Heart right ventricle (tissue), 16 donors: ENCODE results near the gene IL1RN. TPM values are rescaled to one million over a fixed set of nuclear protein-coding genes. Genes with fewer than 3 reads are reported as not detected.

ENCODE experiments used
- ATAC-seq, 8 donors: fragments of 200-7000 bp; cut with Tn5 transposase; one replicate each; pipeline ENCODE4 v1.9.1; 2020; ENCODE audit warnings: mild to moderate bottlenecking in 8 of 8, moderate library complexity in 8 of 8, moderate number of reproducible peaks in 1 of 8
- DNase-seq, 2 donors: peaks; one replicate each; pipeline ENCODE4 v3.0.0-alpha.2; 2020
- H3K27ac ChIP-seq, 10 donors: fragments of 200-600 bp; sonication (generic) in 2 of 10; one replicate each; pipeline versions ENCODE4 v1.5.0 to v1.8.0; 2020 to 2022; ENCODE audit warnings: mild to moderate bottlenecking in 3 of 10
- H3K27me3 ChIP-seq, 7 donors: fragments of 200-600 bp; one replicate each; pipeline ENCODE4 v1.8.0; 2021 to 2022; ENCODE audit warnings: mild to moderate bottlenecking in 2 of 7
- H3K36me3 ChIP-seq, 9 donors: fragments of 200-600 bp; sonication (generic) in 1 of 9; one replicate each; pipeline versions ENCODE4 v1.5.0 to v1.8.0; 2020 to 2022; ENCODE audit warnings: mild to moderate bottlenecking in 2 of 9
- H3K4me1 ChIP-seq, 9 donors: fragments of 200-600 bp; sonication (generic) in 1 of 9; one replicate each; pipeline versions ENCODE4 v1.5.0 to v1.8.0; 2020 to 2022; ENCODE audit warnings: mild to moderate bottlenecking in 4 of 9
- H3K4me3 ChIP-seq, 10 donors: fragments of 200-600 bp; sonication (generic) in 2 of 10; one replicate each; pipeline versions ENCODE4 v1.5.0 to v1.8.0; 2020 to 2022; ENCODE audit warnings: mild to moderate bottlenecking in 7 of 10, moderate library complexity in 2 of 10
- H3K9me3 ChIP-seq, 11 donors: fragments of 200-600 bp in 10 of 11; sonication (generic) in 2 of 11; one replicate each; pipeline versions ENCODE4 v1.5.0 to v1.8.0; 2013 to 2022; ENCODE audit warnings: mild to moderate bottlenecking in 2 of 11, control low read depth in 1 of 11, moderate library complexity in 1 of 11
- WGBS, 2 donors: extraction: QIAGEN DNeasy Blood & Tissue Kit; methylation state at CpG; one replicate each; pipeline ENCODE4 v1.1.7; 2013; ENCODE audit warnings: inconsistent platforms in 1 of 2; 5-methylcytosine and 5-hydroxymethylcytosine counted together
- intact Hi-C, 10 donors: fragments of 100-400 bp; cut with DNase I; formaldehyde crosslinking; loops; one replicate each; pipeline versions ENCODE4 v1.11.1 to v1.14.2; 2022
- polyA plus RNA-seq, 2 donors: library from polyadenylated mRNA; stranded (reverse); fragments of 200-250 nt; gene quantifications; one replicate each; pipeline ENCODE4 v1.2.3, GENCODE V29; 2013
- total RNA-seq, 10 donors: library from RNA; stranded (reverse); fragmentation: NEBNext Ultra II Directional in 3 of 10; extraction: Animal tissue kit (Norgen Biotek cat#: 25700) in 3 of 10; gene quantifications; one replicate each; pipeline versions ENCODE4 v1.2.1 to v1.2.4, GENCODE V29; 2021 to 2023
- TF ChIP-seq, protein P1 (sequence below), 9 donors: fragments of 200-600 bp; sonication (generic) in 2 of 9; IDR thresholded peaks; one replicate each; pipeline versions ENCODE4 v1.5.0 to v1.8.0; 2021 to 2022; ENCODE audit warnings: antibody characterized with exemption in 9 of 9, mild to moderate bottlenecking in 5 of 9, moderate library complexity in 1 of 9
- donor health status: Arrhythmogenic right ventricular cardiomyopathy.
- donor health status: ischemic (EF 13 %, LVEDD 7.1; RV severe dilation, severe dysfunction).
- donor health status: healthy with polysubstance abuse.
- donor health status: DM: no; HTN: yes; CAD: no.
- donor health status: DM: no; HTN: no; CAD: no.
- donor health status: ischemic (EF 25% LVEDD 6.9; RV normal size, moderate dysfunction).
- donor health status: ischemic (EF 25% LVEDD 5.7; RV mildly dilated, moderate dysfunction).
- donor health status: healthy.
- donor health status: DM: yes; HTN: yes; CAD: no.
- donor health status: Ischemic cardiomyopathy.
- donor health status: ischemic (EF 35%, LVEDD 5.7; RV mildly dilated, moderate dysfunction).
- donor health status: nonischemic (EF 11% LVEDD 7.7; RV severe dilation, severe dysfunction).
- donor health status: DM: yes; HTN: yes; CAD: no.
- donor health status: PGD.
- donor health status: ischemic (EF 29% LVEDD 5.4; RV normal size, mild dysfunction).
- donor health status: nonischemic (EF 23%, LVEDD 6.1; RV moderate dilation, normal function).

The IL1RN gene
- total and polyA plus RNA-seq, 12 donors, result 0.22 to 9.2 (median 0.85) TPM; not detected in 2

DNA sequence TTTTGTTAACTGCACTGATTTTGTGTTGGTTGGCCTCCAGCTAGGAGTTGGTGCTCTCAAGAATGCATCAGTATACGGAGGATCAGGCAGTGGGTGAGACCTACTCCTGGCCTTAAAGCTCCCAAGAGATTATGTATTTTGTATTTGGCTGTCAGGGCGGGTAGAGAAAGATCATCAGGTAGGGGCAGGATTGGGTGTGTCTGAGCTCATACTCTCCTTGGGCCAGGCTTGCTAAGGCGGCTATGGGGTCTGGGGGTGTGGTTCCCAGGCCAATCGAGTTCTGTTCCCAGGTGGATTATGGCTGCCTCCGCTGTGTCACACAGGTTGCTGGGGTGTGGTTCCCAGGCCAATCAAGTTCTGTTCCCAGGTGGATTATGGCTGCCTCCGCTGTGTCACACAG, 28.9 kb upstream of the IL1RN start:
- ATAC-seq (no peak), DNase-seq (no peak)
- Histone ChIP-seq H3K36me3 (no peaks in the 10 kb centered on the region), H3K9me3 (peaks cover 0 to 19% (median 0%) of the 10 kb centered on the region in 11 donors), H3K4me1 (peaks cover 0 to 4% (median 0%) of the 10 kb centered on the region in 9 donors), H3K27me3 (peaks cover 0 to 4% (median 0%) of the 10 kb centered on the region in 7 donors), H3K27ac (no peak overlapping the region), H3K4me3 (no peak overlapping the region)
- WGBS, 2 donors, result 91% methylated on average over 6 of the region's 6 CpGs
- TF ChIP-seq, protein P1, sequence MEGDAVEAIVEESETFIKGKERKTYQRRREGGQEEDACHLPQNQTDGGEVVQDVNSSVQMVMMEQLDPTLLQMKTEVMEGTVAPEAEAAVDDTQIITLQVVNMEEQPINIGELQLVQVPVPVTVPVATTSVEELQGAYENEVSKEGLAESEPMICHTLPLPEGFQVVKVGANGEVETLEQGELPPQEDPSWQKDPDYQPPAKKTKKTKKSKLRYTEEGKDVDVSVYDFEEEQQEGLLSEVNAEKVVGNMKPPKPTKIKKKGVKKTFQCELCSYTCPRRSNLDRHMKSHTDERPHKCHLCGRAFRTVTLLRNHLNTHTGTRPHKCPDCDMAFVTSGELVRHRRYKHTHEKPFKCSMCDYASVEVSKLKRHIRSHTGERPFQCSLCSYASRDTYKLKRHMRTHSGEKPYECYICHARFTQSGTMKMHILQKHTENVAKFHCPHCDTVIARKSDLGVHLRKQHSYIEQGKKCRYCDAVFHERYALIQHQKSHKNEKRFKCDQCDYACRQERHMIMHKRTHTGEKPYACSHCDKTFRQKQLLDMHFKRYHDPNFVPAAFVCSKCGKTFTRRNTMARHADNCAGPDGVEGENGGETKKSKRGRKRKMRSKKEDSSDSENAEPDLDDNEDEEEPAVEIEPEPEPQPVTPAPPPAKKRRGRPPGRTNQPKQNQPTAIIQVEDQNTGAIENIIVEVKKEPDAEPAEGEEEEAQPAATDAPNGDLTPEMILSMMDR (IDR thresholded peaks at IDR 0.05), result no peak
- intact Hi-C loops, result no loop called here

DNA sequence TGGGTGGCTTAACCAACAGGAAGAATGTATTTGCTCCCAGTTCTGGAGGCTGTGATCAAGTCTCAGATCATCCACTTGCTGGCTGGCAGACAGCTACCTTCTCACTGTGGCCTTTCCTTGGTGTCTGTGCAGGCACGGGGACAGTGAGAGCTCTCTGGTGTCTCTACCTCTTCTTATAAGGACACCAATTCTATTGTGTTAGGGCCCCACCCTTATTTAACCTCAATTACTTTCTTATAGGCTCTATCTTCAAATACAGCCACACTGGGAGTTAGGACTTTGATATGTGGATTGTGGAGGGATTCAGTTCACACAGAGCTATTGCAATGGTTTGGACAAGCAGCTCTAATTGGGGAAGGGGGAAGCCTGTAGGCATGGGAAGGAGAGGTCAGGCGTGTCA, 25.3 kb upstream of the IL1RN start:
- peaks cover 0 to 10% (median 0%) of the 10 kb centered on the region in 9 donors for H3K4me1 ChIP-seq
- peaks cover 0 to 7% (median 0%) of the 10 kb centered on the region in 7 donors for H3K27me3 ChIP-seq
- H3K9me3 ChIP-seq, result peaks cover 0 to 9% (median 0%) of the 10 kb centered on the region in 11 donors
- intact Hi-C loops, result no loop called here
- ATAC-seq (no peak), DNase-seq (no peak)
- no peak overlapping the region for H3K4me3 ChIP-seq
- WGBS, 2 donors, result 90 to 96% methylated on average over 2 of the region's 2 CpGs
- H3K27ac ChIP-seq, result no peak overlapping the region
- TF ChIP-seq, protein P1 (IDR thresholded peaks at IDR 0.05), result no peak
- no peaks in the 10 kb centered on the region for H3K36me3 ChIP-seq

DNA sequence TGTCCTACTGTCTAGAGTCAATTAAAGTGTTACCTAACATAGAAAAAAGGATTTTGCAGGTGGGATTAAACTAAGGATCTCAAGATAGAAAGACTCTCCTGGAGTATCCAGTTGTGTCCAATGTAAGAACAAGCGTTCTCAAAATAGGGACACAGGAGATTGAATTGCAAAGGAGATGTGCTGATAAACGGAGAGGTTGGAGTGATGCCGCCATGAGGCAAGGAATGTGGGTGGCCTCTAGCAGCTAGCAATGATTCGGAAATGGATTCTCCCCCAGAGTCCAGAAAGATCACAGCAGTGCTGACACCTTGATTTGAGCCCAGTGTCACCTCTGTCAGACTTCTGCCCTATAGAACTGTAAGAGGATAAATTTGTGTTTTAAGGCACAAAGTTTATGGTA, 24.1 kb upstream of the IL1RN start:
- Histone ChIP-seq H3K27ac (no peak overlapping the region), H3K36me3 (no peaks in the 10 kb centered on the region), H3K9me3 (peaks cover 0 to 9% (median 0%) of the 10 kb centered on the region in 11 donors), H3K27me3 (peaks cover 0 to 17% (median 4%) of the 10 kb centered on the region in 7 donors), H3K4me1 (peaks cover 0 to 6% (median 0%) of the 10 kb centered on the region in 9 donors), H3K4me3 (no peak overlapping the region)
- intact Hi-C loops, result no loop called here
- TF ChIP-seq, protein P1 (IDR thresholded peaks at IDR 0.05), result no peak
- WGBS, 2 donors, result 84 to 91% methylated on average over 4 of the region's 4 CpGs
- ATAC-seq (no peak), DNase-seq (no peak)

- DNase-seq (no peak), ATAC-seq (no peak)
- TF ChIP-seq, protein P1 (IDR thresholded peaks at IDR 0.05), result no peak
- WGBS, 2 donors, result 55 to 63% methylated on average over 3 of the region's 3 CpGs
- intact Hi-C loops, result no loop called here
- H3K4me3 ChIP-seq, result no peak overlapping the region
- no peak overlapping the region for H3K27ac ChIP-seq
- H3K9me3 ChIP-seq, result peaks cover 0 to 9% (median 0%) of the 10 kb centered on the region in 11 donors
- H3K36me3 ChIP-seq, result no peaks in the 10 kb centered on the region
- peaks cover 0 to 6% (median 0%) of the 10 kb centered on the region in 9 donors for H3K4me1 ChIP-seq
- peaks cover 0 to 24% (median 7%) of the 10 kb centered on the region in 7 donors for H3K27me3 ChIP-seq
Observed at GRCh38 chr2:113104054-113104611, 23.3 kb upstream of the IL1RN start.
